Stimulated activated CD4-positive, alpha-beta T cell treated with anti-CD3 and anti-CD28 coated beads, Interleukin-2, amount 100 ng/mL, for 48 hours (primary cell): ENCODE data around the gene RARB.

Experiments
- DNase-seq, 2 donors: peaks; one replicate each; pipeline ENCODE4 v3.0.0-alpha.2; 2020

RARB gene

DNA sequence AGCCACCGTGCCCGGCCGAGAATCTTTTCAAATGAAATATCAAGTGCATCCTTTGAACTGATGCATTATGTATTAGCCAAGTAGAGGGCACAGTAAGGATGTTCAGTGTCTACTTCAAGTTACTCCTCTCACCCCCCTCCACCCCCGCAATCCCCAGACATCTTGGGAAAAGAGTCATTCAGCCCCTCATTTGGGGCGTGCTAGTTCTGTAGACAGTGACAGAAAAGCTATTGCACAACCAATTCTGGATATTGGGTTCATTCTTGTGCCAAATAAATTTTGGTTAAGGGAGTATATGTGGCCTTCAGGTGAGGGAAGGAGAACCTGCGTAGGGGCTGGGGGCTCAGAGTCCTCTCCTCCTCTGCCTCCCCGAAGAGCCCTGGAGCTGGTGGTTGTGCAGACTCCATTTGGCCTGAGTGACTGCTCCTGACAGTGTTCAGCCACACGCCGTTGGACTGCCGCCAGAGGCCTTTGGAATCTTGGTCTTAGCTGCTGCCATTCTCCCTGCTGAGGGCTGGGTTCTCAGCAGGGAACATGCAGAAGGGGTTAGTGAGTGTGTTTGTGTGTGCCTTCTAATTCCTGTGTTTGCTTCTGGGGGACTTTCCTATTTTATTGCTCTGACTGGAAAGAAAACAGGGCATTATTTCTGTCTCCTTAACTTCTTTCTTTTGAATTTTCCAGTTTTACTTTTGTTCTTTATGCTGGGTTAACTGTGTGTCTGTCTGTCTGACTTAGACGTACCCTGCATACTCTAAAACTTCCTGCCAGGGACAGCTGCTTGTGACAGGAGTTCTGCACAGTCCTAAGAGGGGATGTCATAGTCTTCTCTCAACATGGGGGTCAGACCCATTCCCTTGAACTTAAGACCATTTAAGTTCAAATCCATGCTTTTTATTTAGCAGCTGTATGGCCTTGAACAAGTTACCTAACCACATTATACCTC, 21.0 kb downstream of the RARB start:
- DNase-seq, result no peak

DNA sequence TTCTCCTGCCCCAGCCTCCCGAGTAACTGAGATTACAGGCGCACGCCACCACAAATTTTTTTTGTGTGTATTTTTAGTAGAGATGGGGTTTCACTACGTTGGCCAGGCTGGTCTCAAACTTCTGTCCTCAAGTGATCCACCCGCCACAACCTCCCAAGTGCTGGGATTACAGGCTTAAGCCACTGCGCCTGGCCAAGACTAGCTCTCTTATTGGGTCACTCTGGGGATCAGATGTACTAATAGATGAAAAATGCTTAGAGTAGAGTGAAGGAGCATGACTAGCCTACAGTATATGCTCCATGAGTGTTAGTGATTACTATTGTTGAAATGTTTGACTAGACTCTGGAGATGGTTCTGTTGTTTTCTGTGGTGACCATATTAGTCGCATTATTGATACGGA, 21.8 kb downstream of the RARB start:
- no peak for DNase-seq

DNA sequence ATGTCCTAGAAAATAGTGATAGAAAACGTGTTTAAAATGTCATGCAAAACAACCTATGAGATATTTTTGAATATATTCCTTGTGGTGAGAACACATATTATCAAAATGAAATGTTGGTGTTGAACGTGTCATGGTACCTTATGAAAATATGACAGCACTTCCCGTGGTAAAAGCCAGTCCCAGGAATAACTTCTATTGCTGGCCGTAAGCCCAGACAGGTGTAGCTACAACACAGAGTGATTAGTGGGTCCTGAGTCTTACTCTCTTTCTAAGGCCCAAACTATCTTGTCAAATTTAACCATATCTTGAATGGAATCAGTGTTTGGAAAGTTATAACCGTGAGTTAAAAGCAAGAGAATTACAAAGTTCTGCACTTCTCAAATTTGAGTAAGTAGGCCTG, 24.1 kb downstream of the RARB start:
- no peak for DNase-seq

DNA sequence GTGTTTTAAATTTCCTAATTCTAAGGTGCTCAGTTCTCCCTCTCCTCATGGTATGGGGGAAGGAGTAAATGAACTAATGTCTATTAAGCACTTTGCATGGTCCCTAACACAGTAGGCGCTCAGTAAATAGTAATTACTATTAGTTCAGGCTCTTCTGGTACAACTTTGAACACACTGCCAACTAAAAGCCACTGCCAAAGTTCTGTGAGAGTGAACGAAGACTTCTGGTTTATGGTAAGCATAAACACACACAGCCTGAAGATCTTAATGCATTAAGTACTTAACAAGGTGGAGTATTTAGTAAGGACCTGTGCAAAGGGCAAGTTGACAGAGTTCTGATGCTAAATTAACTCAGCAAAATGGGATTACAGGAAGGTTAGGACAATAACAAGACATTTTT, 24.7 kb downstream of the RARB start:
- DNase-seq, result no peak

DNA sequence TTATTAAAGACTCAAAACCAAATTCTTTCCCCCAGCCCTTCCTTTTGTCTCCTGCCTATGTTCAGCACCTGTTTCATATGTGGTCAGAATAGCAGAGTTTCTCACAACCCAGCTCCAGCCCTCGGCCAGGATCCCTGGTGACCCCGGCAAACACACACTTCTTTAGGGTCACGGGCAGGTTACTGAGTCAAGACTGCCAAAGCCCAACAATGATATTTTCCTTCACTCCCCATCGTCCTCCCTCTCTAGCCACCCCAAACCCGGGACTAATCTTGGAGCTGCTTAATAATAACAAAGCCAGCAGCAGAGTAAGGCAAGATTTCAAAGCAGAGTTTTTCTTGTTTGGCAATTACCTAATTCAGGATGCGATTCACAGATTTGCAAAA, 25.5 kb downstream of the RARB start:
- no peak for DNase-seq

DNA sequence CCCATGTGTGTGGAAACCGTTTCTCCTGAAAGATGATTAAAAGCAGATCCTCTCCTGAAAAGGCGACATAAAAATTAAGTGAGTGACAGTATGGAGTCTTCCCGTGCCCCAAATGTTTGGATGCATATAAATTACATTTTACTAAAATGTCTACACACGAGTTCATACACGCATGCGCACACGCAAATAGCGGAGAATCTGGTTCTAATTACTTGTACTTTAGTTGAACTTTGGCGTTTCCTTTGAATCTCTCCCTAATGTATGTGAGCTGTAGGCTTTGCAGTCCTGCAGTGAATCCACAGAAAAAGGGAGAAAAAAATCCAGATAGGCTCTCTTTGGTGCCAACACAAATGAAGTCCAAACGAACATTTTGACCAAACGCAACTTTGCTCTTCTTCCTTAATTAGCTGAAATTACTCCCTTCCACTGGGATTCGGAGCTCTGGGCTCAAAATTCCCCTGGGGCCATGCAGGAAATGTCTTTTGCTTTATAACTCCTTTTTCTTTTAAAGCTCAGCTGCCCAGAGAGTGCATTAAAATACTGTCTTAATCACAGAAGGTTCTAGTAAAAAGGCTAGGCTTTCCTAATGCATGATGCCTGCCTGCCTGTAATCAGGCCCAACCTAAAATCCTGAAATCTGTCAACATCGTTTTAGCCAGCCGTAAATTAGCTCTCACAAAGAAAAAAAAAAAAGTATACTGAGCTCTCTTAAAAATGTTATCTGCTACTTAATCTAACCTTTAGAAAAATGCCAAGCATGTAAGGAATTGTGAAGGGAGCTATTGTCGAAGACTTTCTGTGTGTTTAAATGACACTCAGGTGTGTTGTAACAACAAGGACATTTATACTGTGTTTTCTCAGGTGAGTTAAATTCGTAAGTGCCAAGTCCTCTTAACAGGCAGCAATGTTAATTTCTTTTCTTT, 26.2 kb downstream of the RARB start:
- DNase-seq, result no peak

DNA sequence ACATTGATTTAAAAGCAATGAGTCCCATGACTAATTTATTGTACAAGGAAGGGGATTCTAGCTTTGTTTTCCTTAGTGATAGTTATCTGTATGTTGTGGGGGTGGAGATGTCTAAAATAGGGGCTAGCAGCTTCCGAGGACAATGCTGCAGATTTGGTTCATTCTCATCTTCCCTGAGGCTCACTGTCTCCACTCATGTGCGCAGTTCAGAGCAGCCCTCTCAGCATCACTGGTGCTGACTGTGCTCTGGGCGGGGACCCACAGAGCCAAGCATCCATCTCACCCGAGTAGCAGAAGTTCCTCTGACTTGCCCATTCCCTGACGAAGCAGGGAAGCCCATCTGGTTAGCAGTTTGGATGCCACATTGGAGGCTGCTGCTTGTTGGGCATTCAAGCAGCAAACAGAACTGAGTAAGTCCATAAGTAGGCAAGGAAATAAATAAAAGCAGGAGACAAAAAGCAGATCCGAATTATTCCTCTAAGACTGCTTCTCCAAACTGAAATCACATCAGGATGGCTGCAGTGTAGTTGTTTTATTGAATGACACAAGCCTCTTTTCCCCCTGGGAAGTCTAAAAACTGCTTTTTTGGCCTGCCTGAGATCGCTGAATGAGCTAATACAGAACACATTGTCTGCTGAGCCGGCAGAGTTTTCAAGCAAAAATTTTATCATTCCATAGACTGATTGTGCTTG, 27.5 kb downstream of the RARB start:
- DNase-seq, result no peak

DNA sequence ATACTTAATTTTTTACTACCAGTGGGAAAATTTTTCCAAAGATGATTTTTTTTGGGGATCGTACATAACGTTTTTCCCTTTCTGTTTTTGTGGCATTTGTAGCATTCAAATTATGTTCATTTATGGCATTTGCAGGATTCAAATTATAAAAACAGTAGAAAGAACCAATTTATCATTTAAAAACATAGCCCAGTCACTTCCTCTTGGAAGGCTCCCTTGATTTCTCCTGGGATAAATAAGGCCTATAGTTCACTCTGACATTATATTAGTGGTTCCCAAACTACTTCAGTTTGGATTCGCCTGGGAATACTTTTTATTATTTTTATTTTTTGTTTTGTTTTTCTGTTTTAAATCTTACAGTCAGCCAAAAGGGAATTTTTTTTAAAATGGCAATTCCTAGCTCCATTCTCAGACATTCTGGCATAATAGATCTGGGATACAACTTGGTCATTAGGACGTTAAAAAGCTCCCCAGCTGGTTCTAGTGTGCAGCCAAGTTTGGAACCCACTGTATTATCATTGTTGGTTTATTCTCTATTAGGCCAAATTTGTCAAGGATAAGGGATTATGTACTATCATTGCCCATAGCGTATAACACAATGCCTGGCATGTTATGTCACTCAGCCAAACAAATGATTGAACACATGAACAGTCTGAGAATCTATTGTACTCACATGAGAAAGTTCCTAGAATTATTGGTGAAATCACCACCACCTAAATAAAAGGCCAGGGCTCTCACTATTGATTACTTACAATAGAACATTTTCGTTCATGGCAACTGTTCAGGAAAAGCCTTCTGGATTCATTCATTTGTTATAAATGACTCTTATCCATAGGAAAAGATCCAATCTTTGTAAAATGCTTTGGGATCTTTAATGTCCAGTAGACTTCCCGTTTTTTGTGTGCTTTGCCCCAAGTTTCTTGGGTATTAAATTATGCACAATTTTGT, 28.9 kb downstream of the RARB start:
- DNase-seq, result no peak

DNA sequence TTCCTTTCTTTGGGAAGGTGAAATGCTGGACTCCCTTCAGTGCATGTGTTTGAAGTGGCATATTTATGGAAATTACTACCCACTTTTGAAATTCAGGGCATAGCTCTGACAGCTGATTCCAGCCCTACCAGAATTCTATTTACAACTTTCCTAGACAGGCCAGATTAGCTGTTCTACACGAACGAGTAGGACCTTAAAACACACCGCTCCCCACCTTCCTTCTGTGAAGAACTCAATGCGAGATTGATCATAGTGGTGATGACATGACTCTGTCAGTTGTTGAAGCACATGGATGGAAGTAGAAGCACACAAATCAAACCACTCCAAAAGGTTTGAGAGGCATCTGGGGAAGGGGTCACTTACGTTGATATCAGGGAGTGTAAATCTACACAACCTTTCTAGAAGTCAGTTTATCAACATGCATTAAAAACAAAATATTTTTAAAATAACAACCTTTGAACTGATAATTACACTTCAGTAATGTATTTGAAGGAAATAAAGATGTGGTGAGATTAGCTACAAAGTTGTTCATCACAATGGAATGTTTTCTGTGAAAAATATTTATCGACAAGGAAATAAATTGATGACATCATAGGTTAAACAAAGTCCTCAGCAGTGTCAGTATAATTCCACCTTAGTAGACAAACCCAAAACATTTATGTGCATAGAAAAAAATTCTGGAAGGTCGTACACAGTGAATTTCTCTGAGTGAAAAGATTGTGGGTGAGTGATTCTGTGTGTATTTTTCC, 29.8 kb downstream of the RARB start:
- no peak for DNase-seq

DNA sequence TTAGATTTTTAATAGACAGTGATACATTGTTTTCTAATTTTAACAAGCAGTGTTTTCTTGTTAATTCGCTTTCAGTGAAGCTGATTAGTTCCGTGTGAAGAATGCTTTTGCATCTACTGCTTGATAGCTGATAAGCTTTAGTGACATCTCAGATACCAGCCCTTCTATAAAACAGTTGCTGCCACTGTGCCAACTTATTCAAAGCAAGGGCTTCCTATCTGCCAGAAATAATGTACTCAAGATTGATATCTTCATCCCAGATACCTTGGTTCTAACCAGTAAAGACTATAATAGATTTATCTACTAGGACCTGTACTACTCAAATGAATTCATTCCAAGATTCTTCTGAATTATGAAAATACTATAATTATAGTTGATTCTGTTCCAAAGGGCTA, 30.4 kb downstream of the RARB start:
- no peak for DNase-seq

DNA sequence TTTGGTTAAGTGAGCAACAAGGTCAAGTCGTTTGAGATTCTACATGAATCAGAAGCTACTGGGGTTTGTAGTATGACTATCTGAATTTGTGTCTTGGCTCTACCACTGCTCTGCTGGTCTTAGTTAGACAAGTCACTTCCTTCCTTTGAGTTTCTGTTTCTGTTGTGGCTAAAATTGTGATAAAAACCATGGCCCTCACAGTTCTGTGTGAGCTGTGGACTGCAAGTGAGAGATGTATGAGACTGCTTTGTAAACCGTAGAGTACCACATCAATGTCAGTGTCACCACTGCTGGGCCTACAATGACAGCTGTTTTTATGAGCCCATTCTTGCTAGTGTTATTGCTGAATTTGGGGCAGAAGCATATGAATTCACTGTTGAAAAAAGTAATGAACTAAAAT, 32.7 kb downstream of the RARB start:
- no peak for DNase-seq

DNA sequence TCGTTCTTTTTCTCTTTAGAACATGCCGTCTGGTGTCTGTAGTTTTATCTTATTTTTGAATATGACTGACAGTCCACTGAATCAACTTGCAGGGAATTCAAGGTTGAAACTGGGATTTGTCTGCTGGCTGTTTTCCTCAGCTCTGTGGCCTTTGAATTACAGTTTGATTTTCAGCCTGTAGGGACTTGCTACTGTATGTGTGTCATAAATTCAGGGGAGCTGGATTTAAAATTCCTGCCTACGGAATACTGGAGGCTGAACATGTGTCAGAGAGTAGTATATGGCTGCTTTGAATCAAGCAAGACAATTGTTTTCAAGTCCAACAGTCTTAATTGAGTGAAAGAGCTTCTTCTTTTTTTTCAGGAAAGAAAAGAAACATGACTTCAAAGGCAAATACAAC, 33.9 kb downstream of the RARB start:
- no peak for DNase-seq

DNA sequence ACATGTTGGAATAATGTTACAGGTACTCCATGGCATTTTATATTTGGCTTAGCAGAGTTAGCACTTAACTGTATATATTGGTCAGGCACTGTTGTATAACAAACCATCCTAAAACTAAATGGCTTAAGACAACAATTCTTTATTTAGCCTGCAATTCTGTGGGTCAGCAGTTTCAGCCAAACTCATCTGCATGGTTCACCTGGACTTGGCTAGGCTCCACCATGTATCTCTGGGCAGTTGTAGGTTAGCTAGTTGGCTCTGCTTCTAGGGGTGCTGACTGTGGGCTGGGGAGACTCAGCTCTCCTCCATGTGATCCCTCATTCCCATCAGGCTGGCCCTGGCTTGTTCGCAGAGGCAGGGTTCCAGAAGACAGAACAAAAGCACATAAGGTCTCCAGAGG, 34.4 kb downstream of the RARB start:
- no peak for DNase-seq

DNA sequence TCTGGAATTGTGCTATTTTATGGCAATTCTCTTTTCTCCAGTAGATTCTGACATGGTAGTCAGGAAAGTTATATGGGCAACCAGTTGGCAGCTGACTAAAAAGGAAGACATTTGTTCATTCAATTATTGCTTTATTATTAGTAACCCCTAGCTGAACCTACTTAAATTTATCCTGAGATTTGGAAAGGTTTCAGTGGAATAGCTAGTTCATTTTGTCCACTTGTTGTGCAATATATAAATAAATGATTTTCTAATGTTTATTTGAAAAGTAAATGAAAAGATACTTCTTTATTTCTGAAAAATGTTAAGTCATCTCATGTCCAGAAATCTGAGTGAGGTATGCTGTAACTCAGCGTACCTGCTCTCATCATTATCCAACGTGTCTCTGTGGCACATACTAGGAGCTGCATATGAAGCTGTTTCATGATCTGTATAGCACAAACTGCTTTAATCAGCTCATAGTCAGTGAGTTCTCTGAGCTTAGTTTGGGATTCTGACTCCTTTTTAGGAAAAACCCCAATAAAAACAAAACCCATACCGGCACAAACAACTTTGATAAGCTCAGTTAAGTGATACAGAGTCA, 35.9 kb downstream of the RARB start:
- DNase-seq, result no peak

DNA sequence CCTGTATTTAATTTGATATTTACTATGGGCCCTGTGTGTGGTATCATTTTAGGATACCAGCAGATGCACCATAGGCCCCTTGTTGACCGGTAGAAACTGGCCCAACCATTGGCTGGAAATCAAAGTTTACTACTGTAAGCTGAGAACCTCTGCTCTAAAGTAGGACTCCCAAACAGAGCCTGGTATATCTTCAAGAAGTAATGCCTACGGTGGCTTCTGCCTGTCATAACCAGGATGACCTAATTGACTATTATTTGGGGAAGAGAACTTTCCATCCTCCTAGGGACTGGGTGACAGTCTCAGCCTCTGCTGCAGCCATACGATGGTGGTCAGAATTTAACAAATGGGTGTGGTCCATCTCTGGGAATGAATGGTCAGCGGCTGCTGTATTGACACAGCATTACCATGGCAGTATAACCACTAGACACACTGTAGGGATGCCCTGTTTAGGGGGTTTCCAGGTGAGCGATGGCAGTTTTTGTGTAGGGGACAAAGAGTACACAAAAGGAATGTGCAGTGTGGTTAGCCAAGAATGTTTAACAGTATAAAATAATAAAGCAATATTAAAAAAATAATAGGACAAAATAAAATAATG, 37.3 kb downstream of the RARB start:
- DNase-seq, result no peak

DNA sequence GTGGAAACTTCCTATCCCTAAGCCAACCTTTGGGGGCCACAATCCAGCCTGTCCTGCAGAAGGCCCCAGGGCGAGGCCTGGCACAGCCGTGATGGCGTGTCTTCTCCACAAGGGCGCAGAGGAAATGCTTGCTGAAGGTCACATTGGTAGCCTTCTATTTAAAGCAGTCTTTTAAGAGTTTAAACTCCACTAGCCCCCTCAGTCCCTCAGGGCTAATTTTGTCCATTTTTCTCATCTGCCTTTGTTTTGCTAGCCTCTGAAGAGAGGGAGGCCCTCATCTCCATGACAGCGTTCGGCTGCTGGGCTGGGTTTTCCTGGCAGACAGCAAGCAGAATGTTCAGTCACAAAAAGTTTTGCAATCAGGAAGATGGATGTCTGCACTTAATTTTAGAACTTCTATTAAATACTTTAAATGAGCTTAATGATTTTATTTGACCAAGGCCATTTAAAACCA, 40.8 kb downstream of the RARB start:
- DNase-seq, result no peak

DNA sequence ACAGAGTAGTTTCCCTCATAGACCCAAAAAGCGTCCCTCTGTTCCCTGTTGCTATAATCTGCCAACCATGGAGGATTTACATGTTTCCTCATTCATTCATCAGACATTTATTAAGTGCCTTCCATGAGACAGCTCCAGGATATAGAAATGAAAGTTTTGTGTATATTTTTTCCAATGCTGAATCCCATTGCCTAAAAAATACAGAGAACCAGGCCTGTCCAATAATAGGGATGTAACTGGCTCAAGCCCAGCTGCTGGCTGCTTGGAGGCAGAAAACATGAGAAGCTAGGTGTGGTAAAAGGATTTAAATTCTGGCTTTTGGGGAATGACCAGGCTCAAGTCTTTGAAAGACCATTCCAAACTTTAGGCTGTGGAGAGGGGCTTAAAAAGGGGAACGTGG, 41.5 kb downstream of the RARB start:
- no peak for DNase-seq

DNA sequence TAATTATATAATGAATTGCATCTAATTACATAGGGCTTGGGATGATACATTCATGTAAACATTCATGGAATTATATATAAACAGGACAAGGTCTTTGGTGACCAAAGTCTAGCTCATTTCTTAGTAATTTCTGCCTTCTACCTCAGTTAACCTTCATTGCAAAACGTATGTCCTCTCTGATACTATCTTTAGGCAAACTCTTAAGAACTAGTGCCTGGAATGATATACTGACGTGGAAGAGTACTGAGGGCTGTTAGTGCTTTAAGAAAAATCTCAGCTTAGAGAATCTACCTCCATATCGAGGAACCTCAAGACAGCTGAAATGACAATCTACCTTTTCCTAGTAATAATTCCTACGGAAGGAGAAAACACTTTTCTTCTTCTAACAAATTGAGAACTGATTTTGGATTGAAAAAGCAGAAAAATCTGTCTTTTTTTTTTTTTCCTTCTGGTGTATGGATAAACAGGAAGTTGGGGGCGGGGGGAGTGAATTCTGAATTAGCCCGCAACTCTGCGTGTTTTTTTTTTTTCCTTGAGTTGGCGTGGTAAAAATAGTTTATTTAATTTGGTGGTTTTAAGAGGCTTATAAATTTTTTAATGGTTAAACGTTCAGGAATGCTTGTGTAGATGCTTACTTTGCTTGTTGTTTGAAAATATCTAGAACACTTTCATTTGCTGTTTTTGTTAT, 43.2 kb downstream of the RARB start:
- no peak for DNase-seq

DNA sequence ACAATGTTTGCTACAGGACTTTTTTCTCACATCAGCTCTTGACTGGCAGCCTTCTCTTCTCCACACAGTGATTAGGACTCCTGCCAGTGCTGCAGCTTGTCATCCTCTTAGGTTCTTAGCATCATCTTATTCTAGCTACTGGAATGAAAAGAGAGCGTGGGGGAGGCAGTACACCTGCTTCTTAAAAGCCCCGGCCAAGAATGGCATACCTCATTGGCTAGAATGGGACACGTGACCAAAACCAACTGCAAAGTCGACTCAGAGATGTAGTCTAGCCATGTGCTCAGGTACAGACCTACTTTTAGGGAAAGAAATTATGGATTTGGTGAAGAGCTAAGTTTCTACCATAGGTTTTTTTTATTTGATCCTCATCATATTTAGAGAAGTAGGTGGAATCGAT, 44.1 kb downstream of the RARB start:
- DNase-seq, result no peak

DNA sequence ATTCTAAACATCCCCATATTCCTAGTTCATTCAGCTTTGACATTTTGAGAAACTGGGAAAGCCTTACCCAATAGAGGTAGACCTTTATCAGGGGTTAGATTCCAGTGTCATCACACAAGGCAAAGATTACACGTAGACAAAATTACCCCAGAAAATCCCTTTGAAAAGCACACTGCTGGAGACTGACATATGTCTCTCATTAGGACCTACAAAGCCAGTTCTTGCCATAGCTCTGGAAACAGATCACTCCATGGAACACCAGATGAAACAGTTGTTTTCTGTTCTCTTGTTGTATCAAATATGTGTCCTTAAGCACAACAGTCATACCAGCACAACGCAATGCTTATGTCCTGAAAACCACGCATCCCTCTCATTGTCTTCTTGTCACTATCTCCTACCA, 44.7 kb downstream of the RARB start:
- no peak for DNase-seq
